Upper lobe of left lung (tissue), 6 donors: Measurements from ENCODE around the gene CEBPA. TPM values are rescaled to one million over a fixed set of nuclear protein-coding genes. Genes with fewer than 3 reads are reported as not detected.
A peak's percentile ranks its signal among the peaks of the same experiment; 100 is the strongest.

Source experiments
- ATAC-seq, 2 donors: fragments of 200-7000 bp; cut with Tn5 transposase; one replicate each; pipeline ENCODE4 v1.9.1; 2022; ENCODE audit warnings: mild to moderate bottlenecking in 2 of 2, moderate library complexity in 2 of 2; ENCODE audit not compliant: low FRiP score in 2 of 2
- DNase-seq, 2 donors: peaks; one replicate each; pipeline ENCODE4 v3.0.0-alpha.2; 2019 to 2020
- H3K27ac ChIP-seq, 4 donors: fragments of 200-600 bp; sonication (generic); one replicate each; pipeline ENCODE4 v1.5.1; 2016 to 2019
- H3K27me3 ChIP-seq, 4 donors: fragments of 200-600 bp; sonication (generic); one replicate each; pipeline ENCODE4 v1.5.1; 2017 to 2019
- H3K36me3 ChIP-seq, 4 donors: fragments of 200-600 bp; sonication (generic); one replicate each; pipeline ENCODE4 v1.5.1; 2016 to 2019
- H3K4me1 ChIP-seq, 4 donors: fragments of 200-600 bp; sonication (generic); one replicate each; pipeline ENCODE4 v1.5.1; 2018 to 2019
- H3K4me3 ChIP-seq, 4 donors: fragments of 200-600 bp; sonication (generic); one replicate each; pipeline ENCODE4 v1.5.1; 2017 to 2019; ENCODE audit warnings: mild to moderate bottlenecking in 2 of 4, moderate library complexity in 1 of 4
- H3K9me3 ChIP-seq, 4 donors: fragments of 200-600 bp; sonication (generic); one replicate each; pipeline ENCODE4 v1.5.1; 2018 to 2019
- EP300 ChIP-seq, 4 donors: sonication (generic); formaldehyde crosslinking; IDR thresholded peaks; one replicate each; pipeline ENCODE4 v1.5.1; 2017; ENCODE audit warnings: antibody characterized with exemption in 4 of 4, control low read depth in 2 of 4
- POLR2A ChIP-seq, 4 donors: fragments of 450-650 bp; IDR thresholded peaks; one replicate each; pipeline ENCODE4 v1.5.1; 2016 to 2017; ENCODE audit warnings: antibody characterized with exemption in 4 of 4, mild to moderate bottlenecking in 2 of 4
- POLR2AphosphoS5 ChIP-seq, 2 donors: sonication (generic); formaldehyde crosslinking; IDR thresholded peaks; one replicate each; pipeline ENCODE4 v1.5.1; 2017; ENCODE audit warnings: antibody characterized with exemption in 2 of 2
- WGBS, 2 donors: methylation state at CpG; one replicate each; pipeline ENCODE4 v1.1.5; 2017 to 2018; 5-methylcytosine and 5-hydroxymethylcytosine counted together
- total RNA-seq, 6 donors: library from RNA; depleted of rRNA in 4 of 6; stranded (reverse); fragments of >200 nt in 4 of 6; gene quantifications; one replicate each; pipeline versions ENCODE4 v1.1.0 to v1.2.1, GENCODE V29; 2016 to 2021
- TF ChIP-seq, protein P1 (sequence below), 6 experiments: fragments of 450-650 bp in 4 of 6; fragments of 200-600 bp in 2 of 6; sonication (generic) in 2 of 6; IDR thresholded peaks; one replicate each; pipeline ENCODE4 v1.5.1; 2016 to 2019; ENCODE audit warnings: antibody characterized with exemption in 6 of 6
- donor health status: DM: no; HTN: no; CAD: no; lungs with moderate emphysema.
- donor health status: DM: no; HTN: yes; CAD: no; lungs with severe emphysema.

The CEBPA gene
- total RNA-seq, 6 donors from 2014 or later = 53.5 to 183 (median 109) TPM

- DNase-seq = no peak
- H3K27ac ChIP-seq = peak overlapping the region; percentile 45 to 94 (median 70)
- 28 to 46% methylated on average over 5 to 6 of the region's 8 CpGs for WGBS, 2 donors
- TF ChIP-seq POLR2A (IDR thresholded peaks at IDR 0.05) = no peak
- TF ChIP-seq, protein P1, sequence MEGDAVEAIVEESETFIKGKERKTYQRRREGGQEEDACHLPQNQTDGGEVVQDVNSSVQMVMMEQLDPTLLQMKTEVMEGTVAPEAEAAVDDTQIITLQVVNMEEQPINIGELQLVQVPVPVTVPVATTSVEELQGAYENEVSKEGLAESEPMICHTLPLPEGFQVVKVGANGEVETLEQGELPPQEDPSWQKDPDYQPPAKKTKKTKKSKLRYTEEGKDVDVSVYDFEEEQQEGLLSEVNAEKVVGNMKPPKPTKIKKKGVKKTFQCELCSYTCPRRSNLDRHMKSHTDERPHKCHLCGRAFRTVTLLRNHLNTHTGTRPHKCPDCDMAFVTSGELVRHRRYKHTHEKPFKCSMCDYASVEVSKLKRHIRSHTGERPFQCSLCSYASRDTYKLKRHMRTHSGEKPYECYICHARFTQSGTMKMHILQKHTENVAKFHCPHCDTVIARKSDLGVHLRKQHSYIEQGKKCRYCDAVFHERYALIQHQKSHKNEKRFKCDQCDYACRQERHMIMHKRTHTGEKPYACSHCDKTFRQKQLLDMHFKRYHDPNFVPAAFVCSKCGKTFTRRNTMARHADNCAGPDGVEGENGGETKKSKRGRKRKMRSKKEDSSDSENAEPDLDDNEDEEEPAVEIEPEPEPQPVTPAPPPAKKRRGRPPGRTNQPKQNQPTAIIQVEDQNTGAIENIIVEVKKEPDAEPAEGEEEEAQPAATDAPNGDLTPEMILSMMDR (IDR thresholded peaks at IDR 0.05) = no peak
- TF ChIP-seq POLR2AphosphoS5 (IDR thresholded peaks at IDR 0.05) = no peak
- no peak for TF ChIP-seq EP300 (IDR thresholded peaks at IDR 0.05)
- H3K4me1 ChIP-seq = peaks cover 13 to 61% (median 45%) of the 10 kb centered on the region in 4 donors
- no peaks in the 10 kb centered on the region for H3K36me3 ChIP-seq
- peak overlapping the region in 3 of 4 donors; percentile 61 to 79 (median 67) for H3K4me3 ChIP-seq
- no peaks in the 10 kb centered on the region for H3K9me3 ChIP-seq
- peaks cover 0 to 4% (median 1%) of the 10 kb centered on the region in 4 donors for H3K27me3 ChIP-seq
- no peak for ATAC-seq
These were observed 3.2 kb downstream of the CEBPA start for GRCh38 chr19:33299051-33299688.

GRCh38 chr19:33298146-33298911 is 4.0 kb downstream of the CEBPA start:
- Histone ChIP-seq H3K9me3 (no peaks in the 10 kb centered on the region), H3K27me3 (peaks cover 0 to 4% (median under 1%) of the 10 kb centered on the region in 4 donors), H3K4me1 (peaks cover 8 to 59% (median 45%) of the 10 kb centered on the region in 4 donors), H3K4me3 (peak overlapping the region in 2 of 4 donors; percentile 67 to 79), H3K27ac (peak overlapping the region; percentile 46 to 94 (median 70)), H3K36me3 (no peaks in the 10 kb centered on the region)
- ATAC-seq (no peak), DNase-seq (peak; percentile 74 to 90)
- WGBS, 2 donors = 48 to 52% methylated on average over 19 to 25 of the region's 25 CpGs
- TF ChIP-seq, protein P1 (IDR thresholded peaks at IDR 0.05) = peak in 1 of 6 experiments; percentile 12
- no peak for TF ChIP-seq EP300 (IDR thresholded peaks at IDR 0.05)
- TF ChIP-seq POLR2AphosphoS5 (IDR thresholded peaks at IDR 0.05) = no peak
- peak in 1 of 4 donors; percentile 42 for TF ChIP-seq POLR2A (IDR thresholded peaks at IDR 0.05)

GRCh38 chr19:33297401-33298145 is 4.8 kb downstream of the CEBPA start:
- TF ChIP-seq POLR2A (IDR thresholded peaks at IDR 0.05) (no peak), POLR2AphosphoS5 (IDR thresholded peaks at IDR 0.05) (no peak), EP300 (IDR thresholded peaks at IDR 0.05) (no peak)
- TF ChIP-seq, protein P1 (IDR thresholded peaks at IDR 0.05) = no peak
- H3K4me1 ChIP-seq = peaks cover 11 to 59% (median 47%) of the 10 kb centered on the region in 4 donors
- H3K27ac ChIP-seq = peak overlapping the region in 3 of 4 donors; percentile 46 to 94 (median 88)
- peaks cover 0 to 4% (median 0%) of the 10 kb centered on the region in 4 donors for H3K27me3 ChIP-seq
- H3K4me3 ChIP-seq = no peak overlapping the region
- ATAC-seq (no peak), DNase-seq (peak in 1 of 2 donors; percentile 21)
- no peaks in the 10 kb centered on the region for H3K36me3 ChIP-seq
- 66 to 77% methylated on average over 6 to 11 of the region's 11 CpGs for WGBS, 2 donors
- no peaks in the 10 kb centered on the region for H3K9me3 ChIP-seq

DNA sequence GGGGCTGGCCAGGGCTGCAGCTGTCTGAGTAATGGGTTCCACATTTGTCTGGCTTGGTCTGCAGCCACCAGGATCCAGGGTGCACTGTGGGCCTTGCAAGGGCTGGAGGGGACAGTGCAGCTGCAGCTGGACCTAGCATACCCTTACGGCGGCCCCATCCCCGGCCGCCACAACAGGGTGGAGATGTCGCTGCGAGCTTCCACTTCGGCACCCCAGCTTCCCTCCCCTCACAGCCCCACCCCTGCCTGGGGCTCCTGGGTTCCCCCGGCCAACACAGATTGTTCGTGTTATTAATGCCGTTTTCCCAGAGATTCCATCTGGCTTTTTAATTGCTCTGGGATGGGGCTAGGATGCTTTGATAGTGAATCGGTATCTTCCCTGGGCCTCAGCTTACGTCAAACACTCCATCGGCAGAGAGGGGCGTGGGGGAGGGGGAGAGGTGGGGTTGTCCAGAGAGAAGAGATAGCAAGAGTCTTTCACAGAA is 5.8 kb downstream of the CEBPA start:
- peaks cover 16 to 61% (median 53%) of the 10 kb centered on the region in 4 donors for H3K4me1 ChIP-seq
- peak in 1 of 2 donors; percentile 46 for DNase-seq
- no peaks in the 10 kb centered on the region for H3K36me3 ChIP-seq
- no peak overlapping the region for H3K4me3 ChIP-seq
- WGBS, 2 donors = 73 to 76% methylated on average over 8 to 14 of the region's 14 CpGs
- no peaks in the 10 kb centered on the region for H3K9me3 ChIP-seq
- ATAC-seq = no peak
- peaks cover 0 to 4% (median 0%) of the 10 kb centered on the region in 4 donors for H3K27me3 ChIP-seq
- H3K27ac ChIP-seq = no peak overlapping the region
- no peak for TF ChIP-seq EP300 (IDR thresholded peaks at IDR 0.05)
- TF ChIP-seq POLR2A (IDR thresholded peaks at IDR 0.05) = no peak
- no peak for TF ChIP-seq POLR2AphosphoS5 (IDR thresholded peaks at IDR 0.05)
- TF ChIP-seq, protein P1 (IDR thresholded peaks at IDR 0.05) = no peak
